HL-60 (cell line): ENCODE measurements around the gene FGGY.

Experiments used
- DNase-seq, 2 experiments: peaks; one replicate each; pipeline ENCODE4 v3.0.0-alpha.2; 2010 to 2020; ENCODE audit warnings: low read depth in 1 of 2, low spot score in 1 of 2
- H3K27ac ChIP-seq: fragments of 250-450 bp; sonication (Bioruptor Pico); replicated peaks from 2 replicates; pipeline ENCODE4 v1.5.1; 2020; ENCODE audit warnings: mild to moderate bottlenecking, moderate library complexity
- H3K27me3 ChIP-seq: fragments of 250-450 bp; sonication (Bioruptor Pico); 2 replicates; pipeline ENCODE4 v1.5.1; 2021; ENCODE audit warnings: mild to moderate bottlenecking, moderate library complexity; ENCODE audit not compliant: insufficient read depth, poor library complexity, severe bottlenecking
- H3K4me3 ChIP-seq: replicated peaks from 2 replicates; pipeline ENCODE4 v1.5.1; 2011; ENCODE audit warnings: mild to moderate bottlenecking, control low read depth, low read length; ENCODE audit not compliant: insufficient read depth
- GABPA ChIP-seq: IDR thresholded peaks from 2 replicates; pipeline ENCODE4 v1.6.1; 2012; ENCODE audit warnings: low read depth
- POLR2AphosphoS5 ChIP-seq: IDR thresholded peaks from 2 replicates; pipeline ENCODE4 v1.6.1; 2012; ENCODE audit warnings: low read depth
- SPI1 ChIP-seq: IDR thresholded peaks from 2 replicates; pipeline ENCODE4 v1.6.1; 2012; ENCODE audit warnings: low read depth, mild to moderate bottlenecking, borderline replicate concordance
- TF ChIP-seq, protein P1 (sequence below): IDR thresholded peaks from one replicate; pipeline ENCODE4 v1.5.1; 2011; ENCODE audit warnings: low read length, control low read depth, inconsistent platforms; ENCODE audit not compliant: insufficient read depth
- TF ChIP-seq, protein P2 (sequence below): IDR thresholded peaks from 2 replicates; pipeline ENCODE4 v1.6.1; 2012; ENCODE audit warnings: low read depth; ENCODE audit not compliant: insufficient replicate concordance

The FGGY gene

DNA sequence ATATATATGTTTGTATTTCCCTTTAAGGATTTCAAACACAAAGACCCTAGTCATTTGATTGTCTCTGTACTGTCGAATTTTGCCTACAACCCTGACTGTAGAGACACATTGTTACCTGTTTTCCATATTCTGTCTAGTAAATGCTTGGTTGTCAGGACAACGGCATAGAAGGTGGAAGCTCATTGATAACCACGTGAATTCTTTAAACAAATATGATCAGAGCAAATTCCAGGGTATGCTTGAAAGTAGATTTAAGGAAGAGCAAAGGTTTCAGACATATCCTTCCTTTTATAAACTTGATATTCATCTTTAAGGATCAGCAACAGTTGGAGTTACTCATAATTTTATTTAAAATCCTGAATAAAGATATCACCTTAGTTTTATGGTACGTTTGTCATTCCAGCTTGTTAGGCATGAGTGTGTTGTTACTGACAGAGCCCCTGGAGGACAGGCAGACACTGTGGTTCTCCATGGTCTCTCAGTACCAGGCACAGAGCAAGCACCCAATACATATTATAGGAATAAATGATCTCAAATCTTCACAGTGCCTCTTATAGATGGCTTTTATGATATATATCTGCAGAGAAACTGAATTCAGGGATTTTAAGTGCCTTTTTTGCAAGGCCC lies 203.2 kb downstream of the FGGY start:
- Histone ChIP-seq H3K4me3 (no peak overlapping the region), H3K27me3 (no peaks in the 10 kb centered on the region), H3K27ac (no peak overlapping the region)
- TF ChIP-seq, protein P1, sequence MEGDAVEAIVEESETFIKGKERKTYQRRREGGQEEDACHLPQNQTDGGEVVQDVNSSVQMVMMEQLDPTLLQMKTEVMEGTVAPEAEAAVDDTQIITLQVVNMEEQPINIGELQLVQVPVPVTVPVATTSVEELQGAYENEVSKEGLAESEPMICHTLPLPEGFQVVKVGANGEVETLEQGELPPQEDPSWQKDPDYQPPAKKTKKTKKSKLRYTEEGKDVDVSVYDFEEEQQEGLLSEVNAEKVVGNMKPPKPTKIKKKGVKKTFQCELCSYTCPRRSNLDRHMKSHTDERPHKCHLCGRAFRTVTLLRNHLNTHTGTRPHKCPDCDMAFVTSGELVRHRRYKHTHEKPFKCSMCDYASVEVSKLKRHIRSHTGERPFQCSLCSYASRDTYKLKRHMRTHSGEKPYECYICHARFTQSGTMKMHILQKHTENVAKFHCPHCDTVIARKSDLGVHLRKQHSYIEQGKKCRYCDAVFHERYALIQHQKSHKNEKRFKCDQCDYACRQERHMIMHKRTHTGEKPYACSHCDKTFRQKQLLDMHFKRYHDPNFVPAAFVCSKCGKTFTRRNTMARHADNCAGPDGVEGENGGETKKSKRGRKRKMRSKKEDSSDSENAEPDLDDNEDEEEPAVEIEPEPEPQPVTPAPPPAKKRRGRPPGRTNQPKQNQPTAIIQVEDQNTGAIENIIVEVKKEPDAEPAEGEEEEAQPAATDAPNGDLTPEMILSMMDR, result no peak
- TF ChIP-seq GABPA (no peak), POLR2AphosphoS5 (no peak), SPI1 (no peak)
- TF ChIP-seq, protein P2, sequence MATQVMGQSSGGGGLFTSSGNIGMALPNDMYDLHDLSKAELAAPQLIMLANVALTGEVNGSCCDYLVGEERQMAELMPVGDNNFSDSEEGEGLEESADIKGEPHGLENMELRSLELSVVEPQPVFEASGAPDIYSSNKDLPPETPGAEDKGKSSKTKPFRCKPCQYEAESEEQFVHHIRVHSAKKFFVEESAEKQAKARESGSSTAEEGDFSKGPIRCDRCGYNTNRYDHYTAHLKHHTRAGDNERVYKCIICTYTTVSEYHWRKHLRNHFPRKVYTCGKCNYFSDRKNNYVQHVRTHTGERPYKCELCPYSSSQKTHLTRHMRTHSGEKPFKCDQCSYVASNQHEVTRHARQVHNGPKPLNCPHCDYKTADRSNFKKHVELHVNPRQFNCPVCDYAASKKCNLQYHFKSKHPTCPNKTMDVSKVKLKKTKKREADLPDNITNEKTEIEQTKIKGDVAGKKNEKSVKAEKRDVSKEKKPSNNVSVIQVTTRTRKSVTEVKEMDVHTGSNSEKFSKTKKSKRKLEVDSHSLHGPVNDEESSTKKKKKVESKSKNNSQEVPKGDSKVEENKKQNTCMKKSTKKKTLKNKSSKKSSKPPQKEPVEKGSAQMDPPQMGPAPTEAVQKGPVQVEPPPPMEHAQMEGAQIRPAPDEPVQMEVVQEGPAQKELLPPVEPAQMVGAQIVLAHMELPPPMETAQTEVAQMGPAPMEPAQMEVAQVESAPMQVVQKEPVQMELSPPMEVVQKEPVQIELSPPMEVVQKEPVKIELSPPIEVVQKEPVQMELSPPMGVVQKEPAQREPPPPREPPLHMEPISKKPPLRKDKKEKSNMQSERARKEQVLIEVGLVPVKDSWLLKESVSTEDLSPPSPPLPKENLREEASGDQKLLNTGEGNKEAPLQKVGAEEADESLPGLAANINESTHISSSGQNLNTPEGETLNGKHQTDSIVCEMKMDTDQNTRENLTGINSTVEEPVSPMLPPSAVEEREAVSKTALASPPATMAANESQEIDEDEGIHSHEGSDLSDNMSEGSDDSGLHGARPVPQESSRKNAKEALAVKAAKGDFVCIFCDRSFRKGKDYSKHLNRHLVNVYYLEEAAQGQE, result no peak
- DNase-seq, result no peak

DNA sequence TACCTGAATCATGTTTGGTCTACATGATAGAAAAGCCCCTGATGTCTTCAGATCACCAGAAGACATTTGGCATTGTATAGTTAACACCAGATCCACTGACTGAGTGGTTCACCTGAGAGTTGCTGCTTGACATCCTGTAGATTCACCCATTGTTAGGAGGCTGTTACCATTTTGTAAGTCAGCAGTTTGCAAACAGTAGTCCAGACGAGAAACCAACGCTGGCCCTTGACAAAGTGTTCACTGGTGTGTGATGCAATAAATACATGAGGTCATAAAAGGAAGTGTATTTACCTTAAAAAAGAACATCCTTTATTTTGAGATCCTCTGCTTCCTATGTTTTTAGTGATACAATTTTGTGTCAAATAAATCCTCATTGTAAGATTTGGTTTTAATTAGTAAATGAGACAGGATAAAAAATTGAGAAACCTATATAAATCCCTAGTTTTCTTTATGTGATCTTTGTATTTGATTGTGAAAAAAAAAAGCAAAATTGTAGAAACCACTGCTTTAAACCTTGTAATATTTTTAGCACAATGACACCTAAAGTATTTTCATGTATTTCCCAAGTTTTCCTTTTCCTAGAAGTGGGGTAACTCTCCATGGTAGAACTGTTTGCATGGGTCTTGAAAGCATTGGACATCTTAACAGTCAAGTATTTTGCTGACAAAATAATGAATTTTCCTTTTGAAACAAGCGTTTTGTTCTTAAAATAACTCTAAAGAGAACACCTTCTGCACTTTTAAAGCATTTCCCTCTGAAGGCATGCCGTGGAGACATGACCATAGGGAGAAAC lies 204.3 kb downstream of the FGGY start:
- Histone ChIP-seq H3K27ac (peak overlapping the region; percentile 49), H3K4me3 (no peak overlapping the region), H3K27me3 (no peaks in the 10 kb centered on the region)
- TF ChIP-seq SPI1, result peak; percentile 66; the same call in 1 of the 2 replicates
- TF ChIP-seq GABPA, result no peak
- no peak for TF ChIP-seq POLR2AphosphoS5
- TF ChIP-seq, protein P1, result no peak
- TF ChIP-seq, protein P2, result peak; percentile 22
- peak; percentile 47 to 64 for DNase-seq

DNA sequence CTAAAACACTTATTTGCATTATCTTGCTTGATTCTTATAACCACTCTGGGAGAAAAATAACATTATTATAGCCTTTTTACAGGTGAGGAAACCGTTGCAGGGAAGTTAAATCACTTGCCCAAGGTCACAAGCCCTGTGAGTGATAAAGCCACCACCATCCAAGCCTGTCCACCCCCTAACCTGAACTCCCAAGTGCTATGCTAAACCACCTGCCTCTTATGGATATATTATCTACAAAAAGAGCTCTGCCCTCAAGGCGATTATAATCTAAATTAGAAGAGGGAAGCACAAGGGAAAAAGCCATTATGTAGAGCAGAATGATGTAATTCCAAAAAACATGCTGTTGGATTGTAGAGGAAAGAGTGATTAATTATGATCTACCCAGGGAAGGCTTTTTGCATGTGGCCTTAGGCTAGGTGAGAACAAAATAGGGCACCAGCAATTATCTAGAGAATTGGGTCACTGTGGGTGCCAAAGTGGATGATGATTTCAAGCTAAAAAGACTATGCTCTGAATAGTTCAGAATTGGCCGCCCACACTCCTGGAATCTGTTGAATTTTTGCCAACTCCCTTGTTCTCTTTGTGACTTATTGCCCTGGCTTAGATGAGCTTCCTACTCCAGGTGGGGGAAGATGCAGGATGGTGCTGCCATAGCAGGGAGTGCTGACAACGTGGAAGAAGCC lies 205.3 kb downstream of the FGGY start:
- H3K27me3 ChIP-seq, result no peaks in the 10 kb centered on the region

More for the DNA sequence above, 205.3 kb downstream of the FGGY start:
- DNase-seq, result no peak
- no peak overlapping the region for H3K4me3 ChIP-seq
- H3K27ac ChIP-seq, result no peak overlapping the region
- TF ChIP-seq SPI1 (no peak), GABPA (no peak), POLR2AphosphoS5 (no peak)
- TF ChIP-seq, protein P1, result no peak
- TF ChIP-seq, protein P2, result no peak
